Esophagus muscularis mucosa (tissue), 4 donors: ENCODE results near the gene MAML3. TPM values are rescaled to one million over a fixed set of nuclear protein-coding genes. Genes with fewer than 3 reads are reported as not detected.

Experiments used
- DNase-seq: peaks from one replicate; pipeline ENCODE4 v3.0.0-alpha.2; 2017; ENCODE audit errors: extremely low spot score
- H3K27ac ChIP-seq, 4 donors: fragments of 200-600 bp; sonication (generic); replicated peaks in 1 of 4; 1 replicate in 3 of 4; 2 replicates in 1 of 4; pipeline ENCODE4 v1.5.1; 2016 to 2019; ENCODE audit warnings: mild to moderate bottlenecking in 1 of 4
- H3K27me3 ChIP-seq, 4 donors: fragments of 200-600 bp; sonication (generic); one replicate each; pipeline versions ENCODE4 v1.5.1 to v1.6.0; 2016 to 2019
- H3K36me3 ChIP-seq, 4 donors: fragments of 200-600 bp; sonication (generic); one replicate each; pipeline ENCODE4 v1.5.1; 2016 to 2019
- H3K4me1 ChIP-seq, 4 donors: fragments of 200-600 bp; sonication (generic); one replicate each; pipeline ENCODE4 v1.5.1; 2016 to 2019
- H3K4me3 ChIP-seq, 4 donors: fragments of 200-600 bp; sonication (generic); 1 replicate in 2 of 4; 2 replicates in 2 of 4; pipeline ENCODE4 v1.5.1; 2016 to 2019; ENCODE audit warnings: mild to moderate bottlenecking in 4 of 4, moderate library complexity in 1 of 4
- H3K9me3 ChIP-seq, 4 donors: fragments of 200-600 bp; sonication (generic); 1 replicate in 3 of 4; 2 replicates in 1 of 4; pipeline ENCODE4 v1.5.1; 2016 to 2019
- EP300 ChIP-seq: sonication (generic); formaldehyde crosslinking; IDR thresholded peaks from one replicate; pipeline ENCODE4 v1.6.1; 2017; ENCODE audit warnings: antibody characterized with exemption
- POLR2A ChIP-seq: fragments of 450-650 bp; IDR thresholded peaks from one replicate; pipeline ENCODE4 v1.6.1; 2017; ENCODE audit warnings: antibody characterized with exemption, moderate library complexity, mild to moderate bottlenecking, low read depth
- POLR2AphosphoS5 ChIP-seq, 2 donors: sonication (generic); formaldehyde crosslinking; IDR thresholded peaks; one replicate each; pipeline ENCODE4 v1.6.1; 2017; ENCODE audit warnings: antibody characterized with exemption in 2 of 2
- WGBS: methylation state at CpG from one replicate; pipeline ENCODE4 v1.1.5; 2018; 5-methylcytosine and 5-hydroxymethylcytosine counted together
- intact Hi-C: fragments of 100-400 bp; cut with DNase I; formaldehyde crosslinking; loops from one replicate; pipeline ENCODE4 v1.15.1; 2023
- total RNA-seq, 4 donors: library from RNA; depleted of rRNA; stranded (reverse); fragments of >200 nt; gene quantifications; one replicate each; pipeline versions ENCODE4 v1.1.0 to v1.2.1, GENCODE V29; 2016
- TF ChIP-seq, protein P1 (sequence below), 3 experiments: fragments of 200-600 bp in 2 of 3; fragments of 450-650 bp in 1 of 3; sonication (generic) in 2 of 3; IDR thresholded peaks; one replicate each; pipeline ENCODE4 v1.5.1; 2017 to 2019; ENCODE audit warnings: antibody characterized with exemption in 3 of 3, mild to moderate bottlenecking in 2 of 3, moderate library complexity in 1 of 3

The MAML3 gene
- total RNA-seq, 4 donors from 2014 or later, result 5.0 to 8.7 (median 7.1) TPM

GRCh38 chr4:139907001-139907809 is 246.8 kb downstream of the MAML3 start:
- Histone ChIP-seq H3K4me3 (no peak overlapping the region), H3K4me1 (peaks cover 2 to 28% (median 23%) of the 10 kb centered on the region in 4 donors), H3K27me3 (no peaks in the 10 kb centered on the region), H3K36me3 (no peaks in the 10 kb centered on the region), H3K27ac (no peak overlapping the region), H3K9me3 (no peaks in the 10 kb centered on the region)
- no peak for TF ChIP-seq POLR2A
- no peak for TF ChIP-seq POLR2AphosphoS5 (IDR thresholded peaks at IDR 0.05)
- TF ChIP-seq, protein P1, sequence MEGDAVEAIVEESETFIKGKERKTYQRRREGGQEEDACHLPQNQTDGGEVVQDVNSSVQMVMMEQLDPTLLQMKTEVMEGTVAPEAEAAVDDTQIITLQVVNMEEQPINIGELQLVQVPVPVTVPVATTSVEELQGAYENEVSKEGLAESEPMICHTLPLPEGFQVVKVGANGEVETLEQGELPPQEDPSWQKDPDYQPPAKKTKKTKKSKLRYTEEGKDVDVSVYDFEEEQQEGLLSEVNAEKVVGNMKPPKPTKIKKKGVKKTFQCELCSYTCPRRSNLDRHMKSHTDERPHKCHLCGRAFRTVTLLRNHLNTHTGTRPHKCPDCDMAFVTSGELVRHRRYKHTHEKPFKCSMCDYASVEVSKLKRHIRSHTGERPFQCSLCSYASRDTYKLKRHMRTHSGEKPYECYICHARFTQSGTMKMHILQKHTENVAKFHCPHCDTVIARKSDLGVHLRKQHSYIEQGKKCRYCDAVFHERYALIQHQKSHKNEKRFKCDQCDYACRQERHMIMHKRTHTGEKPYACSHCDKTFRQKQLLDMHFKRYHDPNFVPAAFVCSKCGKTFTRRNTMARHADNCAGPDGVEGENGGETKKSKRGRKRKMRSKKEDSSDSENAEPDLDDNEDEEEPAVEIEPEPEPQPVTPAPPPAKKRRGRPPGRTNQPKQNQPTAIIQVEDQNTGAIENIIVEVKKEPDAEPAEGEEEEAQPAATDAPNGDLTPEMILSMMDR (IDR thresholded peaks at IDR 0.05), result no peak
- no peak for TF ChIP-seq EP300
- intact Hi-C loops, result no loop called here
- peak; percentile 29 for DNase-seq

GRCh38 chr4:139905489-139905888 is 248.5 kb downstream of the MAML3 start:
- H3K27ac ChIP-seq, result no peak overlapping the region
- no peak overlapping the region for H3K4me3 ChIP-seq
- intact Hi-C loops, result no loop called here
- no peaks in the 10 kb centered on the region for H3K27me3 ChIP-seq
- H3K36me3 ChIP-seq, result no peaks in the 10 kb centered on the region
- no peaks in the 10 kb centered on the region for H3K9me3 ChIP-seq
- no peak for DNase-seq
- TF ChIP-seq, protein P1 (IDR thresholded peaks at IDR 0.05), result no peak
- TF ChIP-seq POLR2A, result no peak
- TF ChIP-seq EP300, result no peak
- TF ChIP-seq POLR2AphosphoS5 (IDR thresholded peaks at IDR 0.05), result no peak
- peaks cover 2 to 39% (median 36%) of the 10 kb centered on the region in 4 donors for H3K4me1 ChIP-seq
- WGBS, result 100% methylated on average over 1 of the region's 1 CpG

DNA sequence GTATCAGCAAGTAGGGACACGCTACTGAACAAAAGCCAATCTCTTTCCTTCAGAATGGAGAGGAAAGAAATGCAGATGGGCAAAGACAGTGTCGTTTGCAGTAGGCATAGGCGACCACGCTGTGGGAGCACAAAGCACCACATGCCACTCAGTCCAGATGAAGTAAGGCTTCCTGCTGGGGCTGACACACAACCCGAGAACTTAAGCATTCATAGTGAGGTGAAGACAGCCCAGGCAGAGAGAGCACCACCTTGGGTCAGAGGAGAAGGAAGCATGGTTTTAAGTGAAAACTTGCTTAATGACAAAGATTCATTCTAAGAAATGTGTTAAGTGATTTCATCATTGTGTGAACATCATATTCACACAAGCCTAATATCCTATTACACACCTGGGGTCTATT is 249.6 kb downstream of the MAML3 start:
- no peak overlapping the region for H3K27ac ChIP-seq
- H3K4me1 ChIP-seq, result peaks cover 2 to 39% (median 36%) of the 10 kb centered on the region in 4 donors
- intact Hi-C loops, result no loop called here
- H3K4me3 ChIP-seq, result no peak overlapping the region
- H3K36me3 ChIP-seq, result no peaks in the 10 kb centered on the region
- no peaks in the 10 kb centered on the region for H3K9me3 ChIP-seq
- H3K27me3 ChIP-seq, result no peaks in the 10 kb centered on the region
- 97% methylated on average over 5 of the region's 5 CpGs for WGBS
- no peak for DNase-seq
- TF ChIP-seq, protein P1 (IDR thresholded peaks at IDR 0.05), result no peak
- TF ChIP-seq EP300 (no peak), POLR2A (no peak), POLR2AphosphoS5 (IDR thresholded peaks at IDR 0.05) (no peak)

DNA sequence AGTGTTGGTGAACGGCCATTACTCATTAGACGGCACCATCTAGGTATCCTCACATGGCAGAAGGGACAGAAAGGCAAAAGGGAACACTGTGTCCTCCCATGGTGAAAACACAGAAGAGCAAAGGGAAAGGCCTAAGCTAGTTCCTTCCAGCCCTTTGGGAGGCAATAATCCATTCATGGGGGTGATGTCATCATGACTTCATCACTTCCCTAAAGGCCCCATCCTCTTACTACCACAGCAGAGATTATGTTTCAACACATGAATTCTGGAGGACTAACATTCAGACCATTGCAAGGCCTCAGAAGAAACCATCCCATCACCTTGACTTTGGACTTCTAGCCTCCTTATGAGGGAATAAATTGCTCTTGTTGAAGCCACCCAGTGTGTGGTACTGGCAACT is 250.1 kb downstream of the MAML3 start:
- DNase-seq, result no peak
- no peaks in the 10 kb centered on the region for H3K27me3 ChIP-seq
- no peaks in the 10 kb centered on the region for H3K36me3 ChIP-seq
- H3K4me3 ChIP-seq, result no peak overlapping the region
- WGBS, result 96% methylated on average over 2 of the region's 2 CpGs
- TF ChIP-seq, protein P1 (IDR thresholded peaks at IDR 0.05), result no peak
- TF ChIP-seq EP300 (no peak), POLR2A (no peak), POLR2AphosphoS5 (IDR thresholded peaks at IDR 0.05) (no peak)
- no peaks in the 10 kb centered on the region for H3K9me3 ChIP-seq
- peaks cover 2 to 39% (median 36%) of the 10 kb centered on the region in 4 donors for H3K4me1 ChIP-seq
- no peak overlapping the region for H3K27ac ChIP-seq
- intact Hi-C loops, result no loop called here
